Measurements from ENCODE around the gene LAG3.

- TF ChIP-seq GATA2 (IDR thresholded peaks at IDR 0.05; ENCODE audit: low read depth, low read length) (no peak), GATA3 (IDR thresholded peaks at IDR 0.05; ENCODE audit: low read depth, low read length) (no peak)
Observed at GRCh38 chr12:6817098-6817497, 44.8 kb downstream of the LAG3 start.
